Chondrocyte (in vitro differentiated cells): Measurements from ENCODE around the gene KIAA1328. TPM values are rescaled to one million over a fixed set of nuclear protein-coding genes. Genes with fewer than 3 reads are reported as not detected.

Source experiments
- DNase-seq: peaks from one replicate; pipeline ENCODE4 v3.0.0; 2021; ENCODE audit warnings: mixed read lengths, low spot score
- H3K27ac Mint-ChIP-seq: one replicate; pipeline ENCODE4 v1.8.0; 2021; ENCODE audit warnings: mild to moderate bottlenecking, moderate library complexity, mixed read lengths; ENCODE audit not compliant: unreplicated experiment
- H3K27me3 Mint-ChIP-seq: 2 replicates; pipeline ENCODE4 v1.8.0; 2021; ENCODE audit warnings: low read depth, mixed read lengths
- H3K36me3 Mint-ChIP-seq: 2 replicates; pipeline ENCODE4 v1.8.0; 2021; ENCODE audit warnings: low read depth, mixed read lengths
- H3K4me1 Mint-ChIP-seq: 2 replicates; pipeline ENCODE4 v1.8.0; 2021; ENCODE audit warnings: low read depth, mild to moderate bottlenecking, mixed read lengths
- H3K4me3 Mint-ChIP-seq: one replicate; pipeline ENCODE4 v1.8.0; 2021; ENCODE audit warnings: mild to moderate bottlenecking, moderate library complexity, mixed read lengths; ENCODE audit not compliant: unreplicated experiment
- H3K9me3 Mint-ChIP-seq: 2 replicates; pipeline ENCODE4 v1.8.0; 2021; ENCODE audit warnings: low read depth, mixed read lengths
- total RNA-seq: library from RNA; stranded (reverse); gene quantifications from 3 replicates; pipeline ENCODE4 v1.2.1, GENCODE V29; 2021
- TF ChIP-seq, protein P1 (sequence below): fragments of 200-600 bp; sonication (generic); IDR thresholded peaks from 2 replicates; pipeline ENCODE4 v1.5.0; 2021; ENCODE audit warnings: antibody characterized with exemption, mild to moderate bottlenecking, moderate library complexity

The KIAA1328 gene
- total RNA-seq, 1 donor from 2014 or later: 6.3 TPM

GRCh38 chr18:36953047-36953446, 124.1 kb downstream of the KIAA1328 start:
- Mint-ChIP-seq H3K4me1 (no peaks in the 10 kb centered on the region), H3K27ac (no peak overlapping the region), H3K4me3 (no peak overlapping the region), H3K27me3 (no peaks in the 10 kb centered on the region), H3K36me3 (peaks cover 2% of the 10 kb centered on the region), H3K9me3 (no peaks in the 10 kb centered on the region)
- no peak for DNase-seq
- TF ChIP-seq, protein P1, sequence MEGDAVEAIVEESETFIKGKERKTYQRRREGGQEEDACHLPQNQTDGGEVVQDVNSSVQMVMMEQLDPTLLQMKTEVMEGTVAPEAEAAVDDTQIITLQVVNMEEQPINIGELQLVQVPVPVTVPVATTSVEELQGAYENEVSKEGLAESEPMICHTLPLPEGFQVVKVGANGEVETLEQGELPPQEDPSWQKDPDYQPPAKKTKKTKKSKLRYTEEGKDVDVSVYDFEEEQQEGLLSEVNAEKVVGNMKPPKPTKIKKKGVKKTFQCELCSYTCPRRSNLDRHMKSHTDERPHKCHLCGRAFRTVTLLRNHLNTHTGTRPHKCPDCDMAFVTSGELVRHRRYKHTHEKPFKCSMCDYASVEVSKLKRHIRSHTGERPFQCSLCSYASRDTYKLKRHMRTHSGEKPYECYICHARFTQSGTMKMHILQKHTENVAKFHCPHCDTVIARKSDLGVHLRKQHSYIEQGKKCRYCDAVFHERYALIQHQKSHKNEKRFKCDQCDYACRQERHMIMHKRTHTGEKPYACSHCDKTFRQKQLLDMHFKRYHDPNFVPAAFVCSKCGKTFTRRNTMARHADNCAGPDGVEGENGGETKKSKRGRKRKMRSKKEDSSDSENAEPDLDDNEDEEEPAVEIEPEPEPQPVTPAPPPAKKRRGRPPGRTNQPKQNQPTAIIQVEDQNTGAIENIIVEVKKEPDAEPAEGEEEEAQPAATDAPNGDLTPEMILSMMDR: no peak

- peaks cover 16% of the 10 kb centered on the region for H3K36me3 Mint-ChIP-seq
- peak; percentile 61 for DNase-seq
- no peaks in the 10 kb centered on the region for H3K4me1 Mint-ChIP-seq
- TF ChIP-seq, protein P1: no peak
- H3K9me3 Mint-ChIP-seq: peaks cover 18% of the 10 kb centered on the region
- H3K27ac Mint-ChIP-seq: no peak overlapping the region
- H3K27me3 Mint-ChIP-seq: no peaks in the 10 kb centered on the region
- no peak overlapping the region for H3K4me3 Mint-ChIP-seq
These were observed 131.1 kb downstream of the KIAA1328 start for GRCh38 chr18:36960038-36960437.

DNA sequence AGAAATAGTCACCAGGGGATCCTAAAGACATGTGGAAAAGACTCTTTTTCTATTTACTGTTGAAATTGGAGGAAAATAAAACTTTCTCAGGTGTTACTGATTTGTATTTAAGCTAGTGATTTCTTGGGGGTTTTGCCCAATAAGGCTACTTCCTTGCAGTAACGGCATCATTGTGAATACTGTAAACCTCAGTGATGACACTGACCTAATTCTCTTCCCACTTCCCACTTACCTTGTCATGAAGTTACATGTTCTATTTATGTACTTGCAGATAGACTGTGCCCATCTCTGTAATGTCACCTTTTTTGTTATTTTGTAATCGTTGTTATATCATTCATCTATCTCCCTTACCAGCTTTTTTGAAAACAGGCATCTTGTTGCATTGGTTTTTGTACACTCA, 134.5 kb downstream of the KIAA1328 start:
- no peak overlapping the region for H3K4me3 Mint-ChIP-seq
- H3K36me3 Mint-ChIP-seq: peaks cover 27% of the 10 kb centered on the region
- no peaks in the 10 kb centered on the region for H3K27me3 Mint-ChIP-seq
- H3K9me3 Mint-ChIP-seq: peaks cover 28% of the 10 kb centered on the region
- H3K4me1 Mint-ChIP-seq: no peaks in the 10 kb centered on the region
- TF ChIP-seq, protein P1: no peak
- no peak overlapping the region for H3K27ac Mint-ChIP-seq
- DNase-seq: no peak

DNA sequence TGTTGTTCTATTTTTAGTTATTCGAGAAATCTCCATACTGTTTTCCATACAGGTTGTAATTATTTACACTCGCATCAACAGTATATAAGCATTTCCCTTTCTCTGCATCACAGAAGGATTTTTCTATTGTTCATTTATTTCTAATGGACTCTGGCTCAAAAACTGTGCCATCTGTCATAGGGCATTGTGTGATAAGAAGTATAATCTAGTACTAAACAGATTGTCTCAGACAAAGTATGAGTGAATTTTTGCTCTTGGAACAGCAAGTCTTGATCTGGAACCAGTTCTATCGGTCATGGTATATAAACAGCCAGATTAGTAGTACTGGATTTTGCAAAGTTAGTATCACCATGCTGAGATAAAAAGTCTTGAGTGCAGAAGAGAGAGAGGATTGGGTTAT, 145.8 kb downstream of the KIAA1328 start:
- no peaks in the 10 kb centered on the region for H3K27me3 Mint-ChIP-seq
- TF ChIP-seq, protein P1: no peak
- H3K9me3 Mint-ChIP-seq: peaks cover 10% of the 10 kb centered on the region

GRCh38 chr18:36977121-36977520, 148.2 kb downstream of the KIAA1328 start:
- TF ChIP-seq, protein P1: no peak
- no peak overlapping the region for H3K27ac Mint-ChIP-seq
- no peaks in the 10 kb centered on the region for H3K27me3 Mint-ChIP-seq
- no peaks in the 10 kb centered on the region for H3K4me1 Mint-ChIP-seq
- H3K36me3 Mint-ChIP-seq: peaks cover 6% of the 10 kb centered on the region
- DNase-seq: no peak
- H3K9me3 Mint-ChIP-seq: no peaks in the 10 kb centered on the region
- no peak overlapping the region for H3K4me3 Mint-ChIP-seq

More for the DNA sequence above, 145.8 kb downstream of the KIAA1328 start:
- Mint-ChIP-seq H3K27ac (no peak overlapping the region), H3K4me3 (no peak overlapping the region), H3K36me3 (peaks cover 3% of the 10 kb centered on the region), H3K4me1 (no peaks in the 10 kb centered on the region)
- no peak for DNase-seq
